Activated naive CD8-positive, alpha-beta T cell treated with anti-CD3 and anti-CD28 coated beads, Interleukin-2, amount 50 U/mL, for 16 hours (primary cell): Measurements from ENCODE around the gene RPL3.
A peak's percentile ranks its signal among the peaks of the same experiment; 100 is the strongest.
"Not testable (repeated sequence)": the region's sequence is repeated elsewhere in the genome, so short reads cannot be mapped to it uniquely, and the experiment has no call there.

Source experiments
- DNase-seq: peaks from one replicate; pipeline ENCODE4 v3.0.0-alpha.2; 2020; ENCODE audit warnings: low read depth, low spot score

The RPL3 gene

DNA sequence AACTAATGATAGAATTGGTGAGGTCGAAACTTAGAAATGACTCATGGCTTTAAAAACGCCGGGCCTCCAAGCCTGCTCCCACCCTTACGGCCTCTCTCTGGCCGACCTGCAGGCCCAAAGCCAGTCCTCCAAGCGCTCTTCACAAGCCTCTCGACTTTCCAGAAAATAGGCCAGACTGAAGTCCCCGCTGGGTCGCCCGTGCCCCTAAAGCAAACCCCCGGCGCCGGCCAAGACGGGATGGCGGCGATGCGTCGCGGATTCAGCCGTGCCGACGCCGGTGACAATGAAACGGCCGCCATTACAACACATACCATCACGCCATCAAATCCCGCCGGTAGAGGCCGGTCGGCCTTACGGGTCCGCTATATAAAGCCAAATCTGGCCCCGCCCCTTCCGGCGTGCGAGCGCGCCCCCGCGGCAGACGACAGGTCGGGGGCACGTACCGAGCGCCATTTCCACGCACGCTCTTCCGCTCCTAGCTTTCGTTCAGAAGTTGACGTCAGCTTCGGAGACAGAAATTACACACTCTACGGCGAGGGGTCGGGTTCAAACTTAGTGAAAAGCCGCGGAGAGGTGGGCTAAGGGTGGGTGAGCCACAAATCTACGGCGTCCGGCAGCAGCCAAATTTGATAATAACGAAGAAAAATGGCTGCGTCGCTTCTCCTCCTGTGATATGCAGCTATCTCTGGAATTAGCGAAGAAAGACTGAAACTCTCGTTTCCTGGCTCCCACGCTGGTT, at the start of gene RPL3:
Gene RPL3, minus strand, starts transcription at position 340 of the 739 bp plus-strand sequence. Its CDS starts 26 bp downstream, at position 314.
- peak; percentile 90 for DNase-seq

DNA sequence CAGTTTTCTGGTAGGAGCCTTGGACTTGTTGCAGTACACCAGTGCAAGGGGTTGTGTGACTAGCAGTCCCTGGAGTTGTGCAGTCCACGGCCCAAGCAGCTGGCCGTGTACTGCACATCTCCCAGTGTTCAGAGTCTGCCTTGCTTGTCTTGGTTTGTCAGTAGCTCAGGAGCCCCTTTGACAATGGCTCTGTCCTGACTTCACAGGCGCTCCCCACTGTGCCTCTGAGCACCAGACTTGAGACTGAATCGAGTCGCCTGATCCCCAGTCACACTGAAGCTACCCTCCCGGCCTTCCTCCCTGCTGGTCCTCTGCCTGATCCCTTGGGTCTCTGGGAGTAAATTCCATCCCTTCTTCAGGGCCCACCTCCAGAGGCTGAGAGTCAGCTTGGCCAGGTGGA, 49.8 kb upstream of the RPL3 start:
- no peak for DNase-seq

DNA sequence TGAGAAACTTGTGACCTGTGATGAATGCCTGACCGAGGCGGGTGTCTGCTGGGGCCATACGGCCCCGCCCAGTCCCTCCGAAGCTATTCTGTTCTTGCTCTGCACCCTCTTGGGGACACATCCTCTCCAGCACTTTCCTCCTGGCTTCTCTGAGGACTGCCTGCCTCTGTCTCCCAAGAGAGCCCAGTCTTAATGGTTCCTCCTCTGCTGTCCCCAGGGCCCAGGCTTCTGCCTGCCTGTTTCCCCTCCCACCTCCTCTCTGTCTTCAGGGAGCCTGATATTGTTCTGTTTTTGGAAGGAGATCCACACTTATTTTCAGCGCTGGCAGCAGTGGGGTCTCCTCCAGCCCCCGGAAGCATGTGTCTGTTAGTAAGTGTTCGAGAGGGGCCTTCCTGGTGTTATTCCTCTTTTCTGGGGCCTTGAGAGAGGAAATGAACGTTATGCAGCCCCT, 49.1 kb upstream of the RPL3 start:
- no peak for DNase-seq

DNA sequence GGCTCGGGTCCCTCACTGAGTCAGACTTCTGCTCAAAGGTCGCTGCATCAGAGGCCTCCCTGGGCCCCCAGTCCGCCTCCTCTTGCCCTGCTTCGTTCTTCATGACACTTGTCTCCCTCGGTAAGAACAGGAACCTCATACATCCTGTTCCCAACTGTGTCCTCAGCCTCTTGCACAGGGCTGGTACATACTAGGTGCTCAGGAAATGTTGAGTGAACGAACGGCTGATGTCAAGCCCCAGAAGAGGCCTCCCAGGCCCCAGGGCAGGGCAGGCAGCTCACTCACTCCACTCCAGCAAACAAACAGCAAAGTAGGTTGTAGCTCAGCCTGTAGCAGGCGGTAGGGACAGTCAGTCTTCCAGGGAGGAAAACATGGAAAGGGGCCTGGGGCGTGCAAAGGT, 47.6 kb upstream of the RPL3 start:
- no peak for DNase-seq

DNA sequence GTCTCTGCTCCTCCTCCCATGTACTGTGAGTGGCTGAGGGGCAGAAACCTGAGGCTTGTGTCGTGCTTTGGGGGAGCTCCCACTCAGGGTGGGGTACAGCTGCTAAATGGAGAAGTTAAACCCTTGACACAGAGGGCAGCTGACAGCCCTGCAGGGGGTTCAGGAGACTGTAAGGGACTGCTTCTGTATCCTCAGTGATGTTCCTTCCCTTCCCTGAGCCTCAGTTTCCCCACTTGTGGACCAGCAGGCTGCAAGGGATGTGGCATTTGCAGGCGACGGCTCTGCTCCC, 46.0 kb upstream of the RPL3 start:
- no peak for DNase-seq

DNA sequence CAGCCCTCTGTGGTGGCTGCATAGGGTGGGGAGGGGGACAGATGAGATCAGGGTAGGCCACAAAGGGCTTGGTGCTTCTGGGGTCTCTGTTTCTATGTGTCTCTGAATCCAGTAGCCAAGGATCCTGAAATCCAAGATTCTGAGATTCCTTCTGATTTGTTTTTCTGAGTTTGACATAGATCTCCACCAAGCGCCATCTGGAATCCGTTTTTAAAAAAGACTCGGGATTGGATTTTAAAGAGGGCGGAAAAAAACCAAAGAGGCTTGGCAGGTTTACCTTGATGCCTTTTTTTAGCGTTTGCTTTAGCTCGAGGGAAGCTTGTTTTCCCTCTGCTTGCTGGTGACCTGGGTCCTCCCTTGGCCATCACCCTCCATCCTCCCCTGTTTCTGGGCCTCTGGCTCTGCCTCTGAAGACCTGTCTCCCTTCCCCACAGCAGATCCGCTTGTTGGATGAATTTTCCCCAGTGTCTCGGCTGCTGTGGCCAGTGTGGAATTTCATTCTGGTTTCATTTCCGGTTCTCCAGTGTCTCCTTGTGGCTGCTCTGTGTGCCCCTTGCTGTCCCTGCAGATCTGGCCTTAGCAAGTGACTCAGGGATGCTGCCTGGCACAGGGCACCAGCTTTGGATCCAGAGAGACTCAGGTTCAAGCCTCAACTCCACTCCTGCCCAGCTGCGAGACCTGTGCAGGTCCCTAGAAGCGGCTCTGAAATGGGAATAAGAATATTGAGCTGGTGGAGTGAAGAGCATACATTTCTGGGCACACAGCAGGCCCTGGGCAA, 45.5 kb upstream of the RPL3 start:
- no peak for DNase-seq

DNA sequence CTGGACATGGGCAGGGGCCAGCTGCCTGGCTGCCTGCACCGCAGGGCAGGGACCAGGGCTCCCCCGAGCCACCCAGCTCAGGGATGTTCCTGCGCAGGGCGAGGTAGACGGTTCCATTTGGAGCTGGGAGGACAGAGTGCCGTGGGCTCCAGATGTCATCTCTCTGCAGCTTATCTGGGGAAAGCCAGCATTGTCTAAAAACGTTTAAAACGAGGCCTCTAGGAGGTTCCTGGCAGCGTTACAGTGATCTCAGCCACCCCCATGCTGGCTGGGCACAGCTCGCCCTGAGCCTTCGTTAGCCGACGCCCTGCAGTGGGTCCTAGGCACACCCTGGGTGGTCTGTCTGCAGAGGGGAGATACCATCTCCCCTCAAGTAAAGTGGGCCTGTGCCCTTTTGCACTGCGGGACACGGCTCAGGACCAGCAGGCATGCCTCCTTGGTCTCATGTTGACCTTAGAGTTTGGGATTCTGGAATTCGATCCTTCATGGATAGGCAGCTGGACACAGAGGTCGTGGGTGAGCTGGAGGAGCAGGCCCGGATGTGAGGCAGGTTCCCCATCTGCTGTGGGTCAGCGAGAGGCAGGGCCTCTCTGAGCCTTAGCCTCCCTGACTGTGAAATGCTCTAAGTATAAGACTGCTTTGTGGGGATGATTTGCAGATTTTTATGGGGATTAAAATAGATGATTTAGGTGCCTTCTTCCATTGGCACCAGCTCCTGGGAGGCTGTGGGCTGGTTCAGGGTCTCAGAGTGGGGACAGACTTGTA, 44.5 kb upstream of the RPL3 start:
- DNase-seq: no peak

DNA sequence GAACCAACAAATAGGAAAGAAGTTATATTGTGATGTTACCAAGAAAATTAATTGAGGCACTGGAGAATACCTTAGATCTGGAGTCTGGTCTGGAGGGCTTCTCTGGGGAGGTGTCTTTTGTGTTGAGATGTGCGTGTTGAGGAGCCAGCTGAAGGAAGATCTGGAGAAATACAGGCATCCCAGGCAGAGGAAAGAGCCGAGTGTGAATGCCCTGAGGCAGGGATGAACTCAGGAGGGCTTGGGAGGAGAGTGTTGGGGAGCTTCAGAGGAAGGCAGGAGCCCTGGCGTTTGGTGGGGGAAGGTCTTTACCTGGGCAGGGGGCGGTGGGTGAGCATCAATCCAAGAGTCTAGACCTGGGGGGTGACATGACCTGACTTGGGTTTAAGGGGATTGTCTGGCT, 43.5 kb upstream of the RPL3 start:
- DNase-seq: no peak

DNA sequence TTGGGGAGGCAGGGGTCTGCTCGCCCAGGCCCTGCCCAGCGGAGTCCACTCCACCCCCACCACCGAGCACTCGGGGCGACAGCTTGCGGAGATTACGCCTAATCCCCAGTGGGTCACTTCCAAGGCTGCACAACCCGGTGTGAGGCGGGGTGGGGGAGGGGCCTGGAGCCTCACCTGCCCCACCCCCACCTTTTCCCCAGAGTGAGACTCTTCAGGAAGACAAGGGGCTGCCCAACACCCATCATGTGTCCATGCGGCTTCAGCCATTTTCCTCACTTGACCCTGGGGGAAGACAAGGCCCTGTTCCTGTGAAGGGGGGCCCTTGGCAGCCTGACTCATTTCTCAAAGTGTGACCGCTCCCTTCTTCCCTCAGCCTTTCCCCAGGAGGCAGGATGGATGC, 42.8 kb upstream of the RPL3 start:
- DNase-seq: no peak

DNA sequence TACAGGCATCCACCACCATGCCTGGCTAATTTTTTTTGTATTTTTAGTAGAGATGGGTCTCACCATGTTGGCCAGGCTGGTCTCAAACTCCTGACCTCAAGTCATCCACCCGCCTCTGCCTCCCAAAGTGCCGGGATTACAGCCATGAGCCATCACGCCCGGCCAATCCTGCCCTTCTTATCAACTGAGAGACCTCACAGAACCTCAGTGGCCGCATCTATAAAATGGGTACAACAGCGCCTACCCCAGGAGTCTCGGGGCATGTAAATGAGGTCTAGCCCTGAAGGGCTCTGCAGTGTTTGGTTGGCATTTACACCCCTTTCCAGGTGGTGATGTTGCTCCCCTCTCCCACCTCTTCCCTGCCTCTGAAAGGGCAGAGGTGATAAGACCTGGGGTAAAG, 42.1 kb upstream of the RPL3 start:
- no peak for DNase-seq

DNA sequence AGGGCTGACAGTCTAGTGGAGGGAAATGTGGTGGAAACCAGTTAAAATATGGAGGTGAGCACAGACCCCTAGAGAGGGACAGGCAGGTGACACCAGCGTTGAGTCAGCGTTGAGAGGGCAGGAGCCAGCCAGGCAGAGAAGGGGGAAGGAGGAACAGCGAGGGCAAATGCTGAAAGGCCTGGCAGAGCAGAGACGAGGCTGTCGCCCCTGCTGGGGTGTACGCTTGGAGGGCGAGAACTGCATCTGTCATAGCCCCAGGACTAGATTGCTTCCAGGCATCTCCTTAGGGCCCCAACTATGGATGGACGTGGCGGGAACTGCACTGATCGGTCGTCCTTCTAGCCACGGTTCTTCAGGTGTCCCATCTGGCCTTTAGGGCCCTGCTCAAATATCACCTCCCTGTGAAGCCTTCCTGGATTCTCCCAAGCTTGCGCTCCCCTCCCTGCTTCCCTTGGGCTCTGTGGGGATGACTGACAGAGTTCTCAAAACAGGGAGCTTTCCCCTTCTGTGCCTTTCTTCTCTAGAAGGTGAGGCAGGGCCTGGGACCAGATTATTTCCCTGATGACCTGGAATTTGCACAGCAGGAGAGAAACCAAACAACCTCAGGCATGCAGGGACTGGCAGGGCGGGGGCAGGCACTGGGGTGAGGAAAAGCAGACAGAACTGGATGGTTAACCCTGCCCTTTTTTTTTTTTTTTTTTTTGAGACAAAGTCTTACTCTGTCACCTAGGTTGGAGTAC, 41.4 kb upstream of the RPL3 start:
- no peak for DNase-seq

DNA sequence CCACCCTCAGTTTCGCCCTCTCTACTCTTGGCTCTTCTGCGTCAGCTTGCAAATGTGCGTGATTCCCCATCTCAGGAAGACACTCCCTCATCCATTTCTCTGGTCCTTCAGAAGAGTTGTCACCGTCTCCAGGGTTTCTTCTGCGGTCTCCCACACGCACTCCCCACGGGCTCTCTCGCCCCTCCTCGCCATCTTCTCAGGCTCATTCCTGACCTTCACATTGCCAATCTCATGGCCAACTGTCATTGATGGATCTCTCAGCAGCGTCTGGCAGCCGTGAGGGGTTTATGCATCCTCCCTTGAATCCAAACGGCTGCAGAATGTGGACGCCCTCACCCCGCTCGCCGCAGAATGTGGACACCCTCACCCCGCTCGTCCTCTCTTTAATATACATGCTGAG, 40.8 kb upstream of the RPL3 start:
- DNase-seq: no peak

DNA sequence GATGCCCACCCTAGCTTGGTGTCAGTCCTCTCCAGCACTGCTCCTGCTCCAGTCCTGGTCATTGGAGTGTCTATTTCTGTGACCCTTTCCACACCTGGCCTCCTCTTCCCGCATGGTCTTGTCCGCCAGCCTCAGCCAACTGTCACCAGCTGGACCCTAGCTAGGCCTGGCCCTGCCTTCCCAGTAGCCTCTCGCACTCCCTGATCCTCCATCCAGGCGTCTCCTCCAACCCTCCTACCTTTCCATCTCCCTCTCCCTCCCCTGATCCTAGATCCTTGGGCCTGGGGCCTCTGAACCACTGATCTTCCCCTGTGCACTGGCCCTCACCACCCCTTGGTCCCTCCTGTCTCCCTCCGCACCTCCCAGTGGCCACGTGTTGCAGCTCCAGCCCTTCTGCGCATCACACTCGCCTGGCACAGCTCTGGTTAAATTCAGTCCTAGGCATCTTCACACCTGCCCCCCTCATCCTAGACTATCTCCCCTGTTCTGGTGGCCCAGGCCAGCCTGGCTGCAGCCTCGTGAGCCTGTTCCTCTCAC, 40.3 kb upstream of the RPL3 start:
- DNase-seq: no peak

DNA sequence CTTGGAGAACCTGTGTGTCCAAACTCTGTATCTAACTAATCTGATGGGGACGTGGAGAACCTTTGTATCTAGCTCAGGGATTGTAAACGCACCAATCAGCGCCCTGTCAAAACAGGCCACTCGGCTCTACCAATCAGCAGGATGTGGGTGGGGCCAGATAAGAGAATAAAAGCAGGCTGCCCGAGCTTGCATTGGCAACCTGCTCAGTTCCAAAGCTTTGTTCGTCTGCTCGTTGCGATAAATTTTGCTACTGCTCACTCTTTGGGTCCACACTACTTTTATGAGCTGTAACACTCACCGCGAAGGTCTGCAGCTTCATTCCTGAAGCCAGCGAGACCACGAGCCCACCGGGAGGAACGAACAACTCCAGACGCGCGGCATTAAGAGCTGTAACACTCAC, 38.8 kb upstream of the RPL3 start:
- not testable (repeated sequence) for DNase-seq

DNA sequence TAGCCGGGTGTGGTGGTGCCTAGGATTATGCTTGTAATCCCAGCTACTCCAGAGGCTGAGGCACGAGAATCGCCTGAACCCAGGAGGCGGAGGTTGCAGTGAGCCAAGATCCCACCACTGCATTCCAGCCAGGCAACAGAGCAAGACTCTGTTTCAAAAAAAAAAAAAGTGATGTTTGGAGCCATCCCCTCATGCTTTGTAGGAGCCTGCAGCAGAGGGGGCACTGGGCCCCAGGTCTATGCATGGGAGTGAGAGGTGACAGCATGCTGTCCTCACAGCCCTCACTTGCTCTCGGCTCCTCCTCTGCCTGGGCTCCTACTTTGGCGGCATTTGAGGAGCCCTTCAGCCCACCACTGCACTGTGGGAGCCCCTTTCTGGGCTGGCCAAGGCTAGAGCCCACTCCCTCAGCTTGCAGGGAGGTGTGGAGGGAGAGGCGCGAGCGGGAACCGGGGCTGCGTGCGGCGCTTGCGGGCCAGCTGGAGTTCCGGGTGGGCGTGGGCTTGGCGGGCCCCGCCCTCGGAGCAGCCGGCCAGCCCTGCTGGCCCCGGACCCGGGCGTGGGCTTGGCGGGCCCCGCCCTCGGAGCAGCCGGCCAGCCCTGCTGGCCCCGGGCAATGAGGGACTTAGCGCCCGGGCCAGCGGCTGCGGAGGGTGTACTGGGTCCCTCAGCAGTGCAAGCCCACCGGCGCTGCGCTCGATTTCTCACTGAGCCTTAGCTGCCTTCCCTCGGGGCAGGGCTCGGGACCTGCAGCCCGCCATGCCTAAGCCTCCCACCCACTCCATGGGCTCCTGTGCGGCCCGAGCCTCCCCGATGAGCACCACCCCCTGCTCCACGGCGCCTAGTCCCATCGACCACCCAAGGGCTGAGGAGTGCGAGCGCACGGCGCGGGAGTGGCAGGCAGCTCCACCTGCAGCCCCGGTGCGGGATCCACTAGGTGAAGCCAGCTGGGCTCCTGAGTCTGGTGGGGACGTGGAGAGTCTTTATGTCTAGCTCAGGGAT, 38.0 kb upstream of the RPL3 start:
- DNase-seq: not testable (repeated sequence)

DNA sequence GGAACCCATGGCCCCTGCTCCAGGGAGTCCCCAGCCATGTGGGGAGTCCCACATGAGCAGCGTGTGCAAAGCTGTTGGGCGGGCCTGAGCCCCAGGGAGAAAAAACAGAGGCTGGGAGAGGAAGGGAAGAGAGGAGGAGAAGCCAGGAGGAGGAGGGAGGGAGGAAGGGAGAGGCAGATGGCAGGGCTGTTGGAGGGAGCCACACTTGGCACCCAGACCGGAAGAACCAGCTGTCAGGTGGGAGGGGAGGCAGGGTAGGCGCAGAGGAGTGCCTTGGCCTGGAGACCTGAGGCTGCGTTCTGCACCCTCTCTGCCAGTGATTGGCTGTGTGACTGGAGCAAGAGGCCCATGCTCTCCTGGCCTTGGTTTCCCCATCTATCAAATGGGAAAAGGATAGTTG, 37.0 kb upstream of the RPL3 start:
- DNase-seq: no peak

DNA sequence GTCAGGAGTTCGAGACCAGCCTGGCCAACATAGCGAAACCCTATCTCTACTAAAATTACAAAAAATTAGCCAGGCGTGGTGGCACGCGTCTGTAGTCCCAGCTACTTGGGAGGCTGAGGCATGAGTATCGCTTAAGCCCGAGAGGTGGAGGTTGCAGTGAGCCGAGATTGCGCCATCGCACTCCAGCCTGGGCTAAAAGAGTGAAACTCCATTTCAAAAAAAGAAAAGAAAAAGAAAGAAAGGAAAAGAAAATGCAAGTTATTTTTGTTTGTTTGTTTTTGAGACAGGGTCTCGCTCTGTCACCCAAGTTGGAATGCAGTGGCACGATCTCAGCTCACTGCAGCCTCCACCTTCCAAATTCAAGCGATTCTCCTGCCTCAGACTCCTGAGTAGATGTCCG, 36.4 kb upstream of the RPL3 start:
- DNase-seq: not testable (repeated sequence)

DNA sequence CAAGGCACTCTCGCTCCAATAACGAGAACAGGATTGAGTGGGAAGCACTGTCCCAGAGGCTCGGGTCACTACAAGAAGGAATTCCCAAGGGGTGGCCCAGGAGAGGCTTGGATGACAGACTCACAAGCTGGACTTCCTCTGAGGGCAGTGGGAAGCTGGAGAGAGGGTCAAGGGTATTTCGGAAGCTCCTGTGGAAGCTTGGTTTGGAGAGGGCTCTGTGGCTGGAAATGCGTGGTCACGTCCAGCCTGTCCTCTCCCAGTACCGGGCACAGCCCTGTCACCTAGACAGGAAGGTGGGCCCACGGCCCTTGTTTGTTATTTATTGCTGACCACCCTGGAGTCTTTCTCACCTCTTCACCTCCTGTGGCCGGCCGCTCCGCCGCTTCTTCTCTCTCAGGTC, 35.7 kb upstream of the RPL3 start:
- DNase-seq: no peak

DNA sequence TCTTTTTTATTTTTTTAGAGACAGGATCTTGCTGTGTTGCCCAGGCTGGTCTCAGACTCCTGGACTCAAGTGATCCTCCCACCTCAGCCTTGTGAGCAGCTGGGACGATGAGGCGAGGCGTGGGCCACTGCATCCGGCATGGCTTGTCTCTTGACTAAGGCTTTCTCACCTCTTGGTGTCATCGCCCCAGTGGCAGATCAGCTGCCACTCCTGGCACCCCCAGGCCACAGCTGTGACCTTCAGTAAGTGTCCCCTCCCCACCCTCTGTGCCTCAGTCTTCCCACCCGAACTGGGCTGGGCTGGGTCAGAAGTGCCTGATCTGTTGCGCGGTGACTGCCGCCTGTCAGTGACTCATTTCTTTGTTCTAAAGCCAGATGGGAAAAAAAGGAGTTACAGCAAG, 33.9 kb upstream of the RPL3 start:
- DNase-seq: no peak

DNA sequence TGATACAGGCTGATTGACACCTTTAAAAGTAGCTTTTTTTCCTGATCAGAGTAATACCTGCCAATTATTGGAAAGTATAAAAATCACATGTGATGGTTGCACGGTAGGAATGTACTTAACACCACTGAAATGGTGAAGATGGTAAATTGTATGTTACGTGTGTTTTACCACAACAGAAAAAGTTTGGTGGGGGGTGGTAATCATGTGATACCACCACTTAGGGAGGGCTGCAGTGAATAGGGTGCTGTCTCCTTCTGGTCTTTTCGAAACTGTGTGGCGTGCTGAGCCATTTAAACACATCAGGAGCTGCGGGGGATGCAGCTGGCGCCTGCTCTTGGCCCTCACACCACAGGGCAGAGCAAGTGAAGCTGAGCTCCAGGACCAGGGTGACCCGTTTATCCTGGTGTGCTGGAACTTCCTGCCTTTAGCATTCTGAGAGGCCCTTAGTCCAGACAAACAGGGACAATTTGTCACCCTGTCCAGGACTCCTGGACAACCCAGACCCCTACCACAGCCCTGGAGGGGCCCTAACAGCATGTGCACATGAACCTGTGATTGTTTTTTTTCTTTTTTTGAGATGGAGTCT, 33.0 kb upstream of the RPL3 start:
- DNase-seq: no peak
